ENCODE data around the gene IL1R2. TPM values are rescaled to one million over a fixed set of nuclear protein-coding genes. Genes with fewer than 3 reads are reported as not detected.

Gene IL1R2
- total RNA-seq, 4 donors from 2014 or later, result 7.1 to 52.4 (median 29.9) TPM

GRCh38 chr2:101986804-101987740, 4.7 kb upstream of the IL1R2 start:
- Histone ChIP-seq H3K27ac (peak overlapping the region; percentile 67 to 82 (median 76)), H3K4me3 (peak overlapping the region in 1 of 4 donors; percentile 16), H3K9me3 (no peaks in the 10 kb centered on the region), H3K36me3 (no peaks in the 10 kb centered on the region), H3K4me1 (peaks cover 3 to 60% (median 44%) of the 10 kb centered on the region in 4 donors), H3K27me3 (no peaks in the 10 kb centered on the region)
- intact Hi-C loops (cut with DNase I; ENCODE audit: low total_unique reads) (loop anchor here (10.0 kb wide), 1 partner anchor 102 kb away; no protein-coding TSS in a partner anchor), in situ Hi-C loops (cut with MboI; ENCODE audit: low pct_ligation_motif_present in 1 of 4, low pct_unique_long_range_greater_than_20kb in 1 of 4, low sequenced_read_pairs in 3 of 4) (no loop called here)
- 50 to 61% methylated on average over 9 of the region's 9 CpGs for WGBS, 2 donors (ENCODE audit: low coverage in 1 of 2)
- TF ChIP-seq, protein P1, sequence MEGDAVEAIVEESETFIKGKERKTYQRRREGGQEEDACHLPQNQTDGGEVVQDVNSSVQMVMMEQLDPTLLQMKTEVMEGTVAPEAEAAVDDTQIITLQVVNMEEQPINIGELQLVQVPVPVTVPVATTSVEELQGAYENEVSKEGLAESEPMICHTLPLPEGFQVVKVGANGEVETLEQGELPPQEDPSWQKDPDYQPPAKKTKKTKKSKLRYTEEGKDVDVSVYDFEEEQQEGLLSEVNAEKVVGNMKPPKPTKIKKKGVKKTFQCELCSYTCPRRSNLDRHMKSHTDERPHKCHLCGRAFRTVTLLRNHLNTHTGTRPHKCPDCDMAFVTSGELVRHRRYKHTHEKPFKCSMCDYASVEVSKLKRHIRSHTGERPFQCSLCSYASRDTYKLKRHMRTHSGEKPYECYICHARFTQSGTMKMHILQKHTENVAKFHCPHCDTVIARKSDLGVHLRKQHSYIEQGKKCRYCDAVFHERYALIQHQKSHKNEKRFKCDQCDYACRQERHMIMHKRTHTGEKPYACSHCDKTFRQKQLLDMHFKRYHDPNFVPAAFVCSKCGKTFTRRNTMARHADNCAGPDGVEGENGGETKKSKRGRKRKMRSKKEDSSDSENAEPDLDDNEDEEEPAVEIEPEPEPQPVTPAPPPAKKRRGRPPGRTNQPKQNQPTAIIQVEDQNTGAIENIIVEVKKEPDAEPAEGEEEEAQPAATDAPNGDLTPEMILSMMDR (IDR thresholded peaks at IDR 0.05), result no peak
- TF ChIP-seq POLR2AphosphoS5 (IDR thresholded peaks at IDR 0.05) (peak in 1 of 3 donors; percentile 16), EP300 (IDR thresholded peaks at IDR 0.05; ENCODE audit: low read depth) (no peak)
- peak; percentile 81 for DNase-seq

- H3K27me3 ChIP-seq, result no peaks in the 10 kb centered on the region
- no peaks in the 10 kb centered on the region for H3K36me3 ChIP-seq
- H3K4me1 ChIP-seq, result peaks cover 3 to 60% (median 44%) of the 10 kb centered on the region in 4 donors
- no peaks in the 10 kb centered on the region for H3K9me3 ChIP-seq
- TF ChIP-seq POLR2AphosphoS5 (IDR thresholded peaks at IDR 0.05), result peak in 1 of 3 donors; percentile 13
- peak; percentile 59 for TF ChIP-seq POLR2A (IDR thresholded peaks at IDR 0.05)
- TF ChIP-seq, protein P1 (IDR thresholded peaks at IDR 0.05), result no peak
- H3K27ac ChIP-seq, result peak overlapping the region; percentile 67 to 82 (median 76)
- no peak for DNase-seq
- 61% methylated on average over 5 of the region's 5 CpGs; no CpG with 5 or more reads in 1 of the 2 donors for WGBS, 2 donors (ENCODE audit: low coverage in 1 of 2)
- in situ Hi-C loops (cut with MboI; ENCODE audit: low pct_ligation_motif_present in 1 of 4, low pct_unique_long_range_greater_than_20kb in 1 of 4, low sequenced_read_pairs in 3 of 4) (no loop called here), intact Hi-C loops (cut with DNase I; ENCODE audit: low total_unique reads) (loop anchor here (10.0 kb wide), 1 partner anchor 103 kb away; no protein-coding TSS in a partner anchor)
- H3K4me3 ChIP-seq, result peak overlapping the region in 1 of 4 donors; percentile 16
These were observed 3.9 kb upstream of the IL1R2 start for GRCh38 chr2:101987832-101988231.

DNA sequence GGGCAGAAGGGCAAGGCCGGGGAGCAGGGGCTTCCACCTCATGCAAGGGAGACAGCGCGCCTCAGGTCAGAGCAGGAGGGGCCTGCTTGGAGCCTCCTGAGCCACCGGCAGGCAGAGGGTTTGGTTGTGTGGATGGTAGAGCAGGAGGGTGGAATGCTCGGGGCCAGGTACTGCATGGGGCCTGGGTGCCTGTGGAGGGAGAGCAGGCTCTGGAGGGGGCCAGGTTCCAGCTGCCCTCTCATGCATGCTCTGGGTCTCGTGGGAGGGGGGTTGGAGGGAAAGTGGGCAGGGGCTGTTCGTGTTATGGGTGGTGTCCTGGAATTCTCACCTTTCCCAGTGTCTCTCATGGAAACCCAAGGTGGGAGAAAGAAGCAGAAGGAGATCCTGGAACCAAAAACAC, 3.2 kb upstream of the IL1R2 start:
- H3K4me1 ChIP-seq, result peaks cover 3 to 60% (median 42%) of the 10 kb centered on the region in 4 donors
- no peaks in the 10 kb centered on the region for H3K27me3 ChIP-seq
- no peak for DNase-seq
- no peaks in the 10 kb centered on the region for H3K36me3 ChIP-seq
- H3K9me3 ChIP-seq, result no peaks in the 10 kb centered on the region
- H3K27ac ChIP-seq, result peak overlapping the region; percentile 67 to 82 (median 76)
- H3K4me3 ChIP-seq, result peak overlapping the region in 2 of 4 donors; percentile 7 to 16
- 90 to 100% methylated on average over 3 to 7 of the region's 7 CpGs for WGBS, 2 donors (ENCODE audit: low coverage in 1 of 2)
- TF ChIP-seq POLR2AphosphoS5 (IDR thresholded peaks at IDR 0.05), result no peak
- TF ChIP-seq EP300 (IDR thresholded peaks at IDR 0.05; ENCODE audit: low read depth), result no peak
- TF ChIP-seq, protein P1 (IDR thresholded peaks at IDR 0.05), result no peak
- TF ChIP-seq POLR2A (IDR thresholded peaks at IDR 0.05), result no peak
- in situ Hi-C loops (cut with MboI; ENCODE audit: low pct_ligation_motif_present in 1 of 4, low pct_unique_long_range_greater_than_20kb in 1 of 4, low sequenced_read_pairs in 3 of 4) (no loop called here), intact Hi-C loops (cut with DNase I; ENCODE audit: low total_unique reads) (loop anchor here (10.0 kb wide), 1 partner anchor 104 kb away; no protein-coding TSS in a partner anchor)
